NCI-H187 (cell line): ENCODE results near the gene ARHGAP15.

Experiments
- DNase-seq, 2 experiments: peaks; one replicate each; lab custom pipeline; 2025; lab: John Stamatoyannopoulos, UW

ARHGAP15 gene

GRCh38 chr2:143455317-143455716 is 326.1 kb downstream of the ARHGAP15 start:
- DNase-seq: no peak

DNA sequence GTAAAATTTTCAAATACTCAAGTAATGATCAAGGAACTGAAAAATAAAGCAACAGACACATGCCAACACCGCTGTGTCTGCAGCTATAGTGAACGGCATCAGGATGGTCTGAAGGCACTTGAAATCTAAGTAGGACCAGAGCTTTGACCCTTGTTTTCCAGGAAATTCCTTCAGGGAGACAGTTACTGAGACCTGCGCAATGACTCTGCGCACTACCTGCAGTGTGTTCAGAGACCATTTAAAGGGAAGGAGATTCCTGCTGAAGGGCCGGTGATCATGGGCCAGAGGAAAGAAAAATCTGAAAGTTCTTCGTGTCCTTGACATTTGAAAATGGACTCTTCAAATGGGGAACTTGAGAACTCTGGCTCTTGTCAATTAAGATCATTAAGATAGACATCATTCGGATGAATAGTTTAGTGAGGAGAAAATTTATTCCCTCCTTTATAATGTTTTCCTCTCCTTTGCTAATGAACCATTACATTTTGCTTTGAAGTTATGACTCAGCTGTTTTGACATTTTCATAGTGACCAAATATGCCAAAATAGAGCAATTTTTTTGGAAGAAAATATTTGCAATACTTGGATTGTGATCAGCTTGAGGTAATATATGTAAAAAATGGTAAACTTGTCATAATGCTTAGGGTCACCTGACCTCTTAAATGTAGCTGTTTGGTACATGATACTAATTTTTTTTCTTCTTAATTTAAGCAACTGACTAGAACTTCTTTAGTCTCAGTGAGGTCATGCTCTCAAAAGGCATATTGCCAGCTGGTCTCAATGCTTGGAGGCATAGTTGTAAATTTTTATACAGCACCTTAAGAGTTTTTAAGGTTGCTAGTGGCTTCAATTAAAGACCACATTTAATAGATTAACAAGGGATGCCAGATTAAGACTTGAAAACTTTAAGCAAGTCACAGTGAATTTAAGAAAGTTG is 329.3 kb downstream of the ARHGAP15 start:
- DNase-seq: no peak

DNA sequence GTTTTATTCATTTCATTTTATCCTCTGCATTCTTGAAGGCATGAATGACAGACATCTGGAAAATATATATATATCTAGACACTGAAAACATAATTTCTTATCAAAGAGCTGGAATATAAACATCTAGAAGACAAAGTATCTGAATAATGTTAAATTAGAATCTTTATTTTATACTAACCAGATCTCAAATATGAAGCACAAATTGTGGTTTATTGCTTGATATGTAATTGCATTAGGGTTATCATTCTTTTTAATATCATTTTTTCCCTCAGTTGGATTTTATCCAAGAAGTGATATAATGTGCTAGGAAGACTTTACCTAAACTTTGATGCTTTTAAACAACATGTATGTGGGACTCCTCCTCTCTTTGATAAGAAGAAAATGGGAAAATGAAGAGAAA is 331.2 kb downstream of the ARHGAP15 start:
- no peak for DNase-seq

DNA sequence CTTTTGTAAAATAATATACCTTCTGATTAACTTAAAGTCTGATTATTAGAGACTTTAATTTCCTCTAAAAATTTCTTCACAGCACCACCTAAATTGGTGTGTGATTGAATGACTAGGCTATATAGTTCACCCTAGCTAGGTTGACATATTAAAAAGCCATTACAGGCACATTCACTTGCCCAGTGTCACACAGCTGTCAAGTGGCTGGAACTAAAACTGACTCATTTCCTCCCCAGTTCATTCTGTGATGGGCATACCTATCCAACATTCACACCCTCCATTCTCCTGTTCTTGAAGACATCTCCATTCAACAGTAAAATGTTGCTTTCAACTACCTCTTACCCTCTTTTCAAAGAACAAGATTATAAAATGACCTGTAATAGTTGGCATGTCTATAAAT is 334.5 kb downstream of the ARHGAP15 start:
- no peak for DNase-seq

DNA sequence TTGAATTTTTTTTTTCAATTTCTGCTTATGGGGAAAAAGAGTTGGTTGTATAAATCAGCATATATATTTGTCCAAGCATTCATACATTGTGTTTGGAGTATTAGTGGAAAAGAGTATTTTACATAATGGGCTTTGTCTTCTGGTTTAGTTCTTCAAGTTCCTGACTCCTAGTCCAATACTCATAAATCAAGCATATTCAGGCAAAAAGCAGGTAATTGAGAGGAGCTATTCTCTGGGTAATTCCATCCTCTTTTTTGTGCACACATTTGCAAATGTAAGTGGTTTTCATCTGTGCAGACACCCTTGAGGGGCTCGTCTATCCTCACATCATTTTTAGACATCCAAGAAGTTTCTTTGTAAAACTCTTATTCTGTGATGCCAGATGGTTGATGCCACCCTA is 337.2 kb downstream of the ARHGAP15 start:
- DNase-seq: no peak

DNA sequence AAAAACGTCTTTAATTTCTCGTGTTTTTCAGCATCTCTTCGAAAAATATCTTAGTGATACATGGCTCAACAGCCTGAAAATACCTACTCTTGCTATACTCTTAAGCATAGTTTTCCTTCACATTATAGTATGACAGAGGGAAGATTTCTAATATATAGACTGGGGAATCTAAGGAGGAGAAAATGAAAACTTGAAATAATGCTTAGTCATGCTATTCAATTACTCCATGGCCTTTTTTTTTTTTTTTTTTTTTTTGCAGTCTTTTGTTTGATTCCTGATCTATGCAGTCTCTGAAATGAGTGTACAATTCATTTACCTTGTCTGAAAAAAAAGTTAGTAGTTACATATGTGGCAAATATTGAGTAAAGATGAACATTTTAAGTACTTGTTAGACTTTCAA is 337.8 kb downstream of the ARHGAP15 start:
- no peak for DNase-seq

DNA sequence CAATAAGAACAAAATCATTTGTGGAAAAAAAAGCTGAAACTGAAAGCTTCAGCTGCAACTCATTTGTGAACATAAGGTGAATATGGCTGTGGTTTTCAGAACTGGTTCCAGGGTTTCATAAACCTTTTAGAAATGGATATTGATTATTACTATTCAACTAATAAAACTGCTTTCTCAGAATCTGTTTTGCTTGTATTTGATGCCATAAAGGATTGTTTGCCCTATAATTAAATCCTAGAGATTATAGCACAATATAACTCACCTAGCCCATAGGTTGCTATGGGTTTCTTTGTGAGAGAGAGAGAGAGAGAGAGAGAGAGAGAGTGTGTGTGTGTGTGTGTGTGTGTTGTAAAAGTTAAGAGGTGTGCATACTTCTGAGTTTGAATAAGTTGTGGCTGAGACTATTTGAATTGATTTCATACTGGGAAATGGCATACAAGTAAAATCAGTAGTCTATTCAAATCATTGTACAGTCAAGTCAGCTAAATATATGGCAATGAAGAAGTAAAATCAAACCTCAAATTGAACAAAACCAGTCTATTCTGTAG is 339.2 kb downstream of the ARHGAP15 start:
- no peak for DNase-seq

DNA sequence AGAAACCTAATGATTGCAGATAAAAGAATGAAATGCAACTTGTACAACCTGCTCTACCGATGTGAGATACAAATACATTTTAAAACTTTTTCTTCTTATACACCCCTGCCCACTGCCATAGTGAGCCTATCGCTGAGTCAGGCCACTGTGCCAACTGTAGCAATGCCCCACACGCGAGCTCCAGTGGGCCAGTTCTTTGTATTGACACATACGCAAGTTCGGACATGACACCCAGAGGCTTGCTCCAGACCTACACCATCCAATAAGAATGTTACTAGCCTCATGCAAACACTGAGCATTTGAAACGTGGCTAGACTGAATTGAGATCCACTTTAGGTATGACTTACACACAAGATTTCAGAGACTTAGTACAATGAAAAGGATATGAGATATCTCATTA is 340.1 kb downstream of the ARHGAP15 start:
- DNase-seq: no peak

- no peak for DNase-seq
These were observed 342.3 kb downstream of the ARHGAP15 start for GRCh38 chr2:143471550-143471949.

GRCh38 chr2:143473216-143473615 is 344.0 kb downstream of the ARHGAP15 start:
- DNase-seq: no peak

- no peak for DNase-seq
These were observed 344.6 kb downstream of the ARHGAP15 start for GRCh38 chr2:143473820-143474219.

DNA sequence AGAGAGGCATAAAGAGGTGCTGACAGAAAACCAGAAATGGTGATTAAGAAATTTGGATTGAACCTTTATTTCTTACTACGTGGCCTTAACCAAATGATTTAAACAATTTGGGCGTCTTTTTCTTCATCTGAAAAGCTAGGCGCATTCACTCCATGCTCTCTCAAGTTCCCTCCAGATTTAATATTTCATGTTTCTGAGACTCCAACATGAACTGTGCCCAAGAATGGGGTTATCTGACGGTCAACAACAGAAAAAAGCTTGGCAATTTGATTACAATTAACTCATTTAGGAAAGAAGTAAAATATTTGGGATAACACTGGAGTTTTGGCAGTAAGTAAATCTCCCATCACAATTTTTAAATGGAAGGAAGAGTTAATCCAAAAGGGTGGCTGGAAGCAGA is 345.4 kb downstream of the ARHGAP15 start:
- DNase-seq: no peak

DNA sequence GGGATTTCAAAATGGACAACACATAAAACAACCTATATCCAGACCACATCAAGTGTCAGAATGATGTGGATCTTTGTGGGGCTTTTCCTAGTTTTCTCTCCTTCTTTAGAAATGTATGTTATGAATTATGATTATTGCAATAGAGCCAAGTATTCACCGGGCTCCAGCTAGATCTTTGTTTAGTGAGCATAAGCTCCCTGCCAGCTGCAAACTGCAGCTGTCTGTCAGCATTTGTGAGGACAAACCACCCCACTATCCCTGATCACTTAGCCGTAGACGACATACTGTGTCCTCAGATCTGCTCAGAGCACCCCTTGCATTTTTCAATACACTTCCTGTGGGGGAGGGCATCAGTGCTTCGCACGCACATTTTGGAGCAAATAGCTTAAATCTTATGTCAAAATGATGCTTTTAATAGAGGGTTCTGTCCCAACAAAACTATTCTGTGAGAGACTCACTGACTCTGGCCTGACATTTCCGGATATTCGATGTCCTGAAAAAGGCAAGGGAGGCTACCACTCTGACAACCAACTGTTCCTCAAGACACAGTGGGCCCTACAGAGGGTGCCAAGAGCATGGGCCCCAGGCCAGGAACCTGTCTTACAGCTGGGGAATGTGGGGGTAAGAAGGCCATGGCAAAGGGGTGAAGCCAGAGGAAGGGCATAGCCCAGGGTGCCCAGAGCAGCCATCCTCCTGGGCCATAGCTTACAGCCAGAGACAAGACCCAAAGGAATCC is 346.0 kb downstream of the ARHGAP15 start:
- DNase-seq: no peak

- DNase-seq: no peak
These were observed 347.3 kb downstream of the ARHGAP15 start for GRCh38 chr2:143476336-143477087.

- no peak for DNase-seq
These were observed 348.7 kb downstream of the ARHGAP15 start for GRCh38 chr2:143477714-143478443.

DNA sequence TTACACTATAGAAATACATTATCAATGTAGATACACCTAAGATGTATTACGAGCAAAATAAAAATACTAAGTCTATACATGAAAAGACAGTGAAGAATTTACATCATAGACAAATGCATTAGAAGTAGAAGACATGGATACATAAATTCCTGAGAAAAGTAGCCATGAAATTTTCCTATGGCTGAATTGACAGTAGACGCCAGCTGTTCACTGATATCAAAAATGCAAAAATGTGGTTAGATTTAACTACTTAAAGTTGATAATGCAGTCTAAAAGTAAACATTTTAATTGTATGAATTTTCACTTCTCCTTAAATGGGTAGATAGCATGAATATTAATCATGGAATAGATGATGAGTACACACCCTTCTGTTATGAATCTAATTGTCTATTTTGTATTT is 350.9 kb downstream of the ARHGAP15 start:
- no peak for DNase-seq

- DNase-seq: no peak
These were observed 351.5 kb downstream of the ARHGAP15 start for GRCh38 chr2:143480601-143481236.

DNA sequence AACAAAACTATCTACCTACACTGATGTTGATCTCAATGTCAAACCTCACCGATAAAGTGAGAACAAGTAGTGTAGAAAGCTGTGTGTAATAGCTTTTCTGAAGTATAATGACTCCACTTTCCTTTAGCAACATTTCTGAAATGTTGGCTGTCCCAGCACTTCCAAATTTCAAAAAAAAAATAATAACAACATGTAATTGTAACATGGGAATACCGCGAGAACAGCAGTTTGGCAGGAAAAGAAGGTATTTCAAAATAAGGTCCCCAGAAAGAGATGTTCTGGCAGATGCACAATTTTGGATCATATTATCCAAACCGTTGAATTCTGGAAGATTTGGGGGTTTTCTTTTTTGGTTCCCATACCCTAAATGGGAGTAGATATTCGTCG is 352.0 kb downstream of the ARHGAP15 start:
- DNase-seq: no peak

DNA sequence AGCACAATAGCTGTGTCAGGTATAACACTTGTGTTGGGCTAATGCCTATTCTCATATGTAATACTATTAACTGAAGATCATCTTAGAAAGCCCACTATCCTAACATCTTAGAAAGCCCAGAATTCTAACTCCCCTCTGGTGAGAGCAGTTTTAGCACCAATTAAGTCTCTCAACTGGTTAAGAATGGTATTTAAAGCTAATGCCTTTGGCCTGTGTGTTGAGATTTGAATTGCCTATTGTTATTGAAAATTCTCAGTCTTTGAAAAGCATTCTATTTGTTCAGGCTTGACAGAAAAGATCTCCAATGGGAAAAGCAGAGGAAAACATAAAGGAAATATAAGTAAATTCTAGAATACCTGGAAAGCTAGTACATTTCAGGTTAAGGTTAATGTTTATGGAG is 352.5 kb downstream of the ARHGAP15 start:
- no peak for DNase-seq

- no peak for DNase-seq
These were observed 353.1 kb downstream of the ARHGAP15 start for GRCh38 chr2:143482316-143482715.

GRCh38 chr2:143482771-143483170 is 353.6 kb downstream of the ARHGAP15 start:
- no peak for DNase-seq
